Activated naive CD8-positive, alpha-beta T cell (primary cell): Measurements from ENCODE around the gene RBAK.
"Not testable (repeated sequence)": the region's sequence is repeated elsewhere in the genome, so short reads cannot be mapped to it uniquely, and the experiment has no call there.

Source experiments
- H3K27ac Mint-ChIP-seq: one replicate; pipeline ENCODE4 v1.8.0; 2021; ENCODE audit warnings: mixed read lengths
- H3K27me3 Mint-ChIP-seq: one replicate; pipeline ENCODE4 v1.8.0; 2021; ENCODE audit warnings: mixed read lengths
- H3K36me3 Mint-ChIP-seq: one replicate; pipeline ENCODE4 v1.8.0; 2021; ENCODE audit warnings: mixed read lengths
- H3K4me1 Mint-ChIP-seq: one replicate; pipeline ENCODE4 v1.8.0; 2021; ENCODE audit warnings: low read depth, mixed read lengths
- H3K4me3 Mint-ChIP-seq: one replicate; pipeline ENCODE4 v1.8.0; 2021; ENCODE audit warnings: mild to moderate bottlenecking, mixed read lengths
- H3K9me3 Mint-ChIP-seq: one replicate; pipeline ENCODE4 v1.8.0; 2021; ENCODE audit warnings: low read depth, mixed read lengths

RBAK gene

DNA sequence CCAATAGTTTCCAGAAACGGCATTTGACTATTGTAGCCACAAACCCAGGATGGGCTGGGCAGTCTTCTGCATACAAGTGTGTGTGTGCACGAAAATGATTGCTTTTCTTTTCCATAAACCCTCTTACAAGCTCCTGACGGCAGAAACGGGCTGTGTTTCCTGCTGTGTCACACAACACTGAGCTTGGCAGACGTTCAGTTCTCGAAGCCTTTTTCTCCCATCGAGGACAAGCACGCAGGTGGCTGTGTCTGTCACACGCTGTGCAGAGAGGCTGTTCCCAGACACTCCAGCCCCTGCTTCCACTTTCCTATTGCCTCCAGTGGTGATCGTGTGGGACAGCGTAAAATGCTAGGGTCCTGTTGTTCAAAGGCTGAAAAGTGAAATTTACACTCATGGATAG, 32.1 kb downstream of the RBAK start:
- Mint-ChIP-seq H3K4me3 (no peak overlapping the region), H3K9me3 (no peaks in the 10 kb centered on the region), H3K4me1 (peaks cover 7% of the 10 kb centered on the region), H3K27ac (no peak overlapping the region), H3K36me3 (no peaks in the 10 kb centered on the region), H3K27me3 (peaks cover 4% of the 10 kb centered on the region)

- no peak overlapping the region for H3K4me3 Mint-ChIP-seq
- peaks cover 2% of the 10 kb centered on the region for H3K27me3 Mint-ChIP-seq
- H3K36me3 Mint-ChIP-seq = no peaks in the 10 kb centered on the region
- no peak overlapping the region for H3K27ac Mint-ChIP-seq
- no peaks in the 10 kb centered on the region for H3K9me3 Mint-ChIP-seq
- H3K4me1 Mint-ChIP-seq = peaks cover 6% of the 10 kb centered on the region
Observed at GRCh38 chr7:5082806-5083205, 37.1 kb downstream of the RBAK start.

GRCh38 chr7:5083311-5083711, 37.7 kb downstream of the RBAK start:
- H3K27me3 Mint-ChIP-seq = peaks cover 2% of the 10 kb centered on the region
- peaks cover 4% of the 10 kb centered on the region for H3K4me1 Mint-ChIP-seq
- no peak overlapping the region for H3K4me3 Mint-ChIP-seq
- H3K27ac Mint-ChIP-seq = no peak overlapping the region
- no peaks in the 10 kb centered on the region for H3K36me3 Mint-ChIP-seq
- H3K9me3 Mint-ChIP-seq = no peaks in the 10 kb centered on the region

GRCh38 chr7:5086256-5086655, 40.6 kb downstream of the RBAK start:
- Mint-ChIP-seq H3K27me3 (no peaks in the 10 kb centered on the region), H3K27ac (no peak overlapping the region)

GRCh38 chr7:5088228-5088833, 42.7 kb downstream of the RBAK start:
- not testable (repeated sequence) for H3K4me3 Mint-ChIP-seq, H3K27ac Mint-ChIP-seq, H3K9me3 Mint-ChIP-seq, H3K36me3 Mint-ChIP-seq, H3K4me1 Mint-ChIP-seq, H3K27me3 Mint-ChIP-seq

More at GRCh38 chr7:5086256-5086655, 40.6 kb downstream of the RBAK start:
- Mint-ChIP-seq H3K4me1 (peaks cover 1% of the 10 kb centered on the region), H3K9me3 (no peaks in the 10 kb centered on the region), H3K36me3 (no peaks in the 10 kb centered on the region), H3K4me3 (no peak overlapping the region)

DNA sequence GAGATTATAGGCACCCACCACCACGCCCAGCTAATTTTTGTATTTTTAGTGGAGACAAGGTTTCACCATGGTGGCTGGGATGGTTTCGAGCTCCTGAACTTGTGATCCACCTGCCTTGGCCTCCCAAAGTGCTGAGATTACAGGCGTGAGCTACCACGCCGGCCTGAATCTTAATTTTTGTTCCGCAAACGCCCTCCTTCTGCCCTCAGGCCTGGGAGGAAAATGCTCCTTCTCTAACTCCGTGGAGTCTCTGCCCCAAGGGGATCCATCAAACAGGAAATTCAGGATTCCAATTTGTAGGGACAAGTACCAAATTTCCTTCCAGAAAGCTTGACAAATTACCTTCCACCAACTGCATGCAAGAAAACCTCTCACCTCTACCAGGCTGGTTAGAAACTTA, 43.2 kb downstream of the RBAK start:
- Mint-ChIP-seq H3K4me3 (no peak overlapping the region), H3K9me3 (peaks cover 3% of the 10 kb centered on the region), H3K36me3 (no peaks in the 10 kb centered on the region), H3K4me1 (peaks cover 1% of the 10 kb centered on the region), H3K27ac (no peak overlapping the region), H3K27me3 (no peaks in the 10 kb centered on the region)

DNA sequence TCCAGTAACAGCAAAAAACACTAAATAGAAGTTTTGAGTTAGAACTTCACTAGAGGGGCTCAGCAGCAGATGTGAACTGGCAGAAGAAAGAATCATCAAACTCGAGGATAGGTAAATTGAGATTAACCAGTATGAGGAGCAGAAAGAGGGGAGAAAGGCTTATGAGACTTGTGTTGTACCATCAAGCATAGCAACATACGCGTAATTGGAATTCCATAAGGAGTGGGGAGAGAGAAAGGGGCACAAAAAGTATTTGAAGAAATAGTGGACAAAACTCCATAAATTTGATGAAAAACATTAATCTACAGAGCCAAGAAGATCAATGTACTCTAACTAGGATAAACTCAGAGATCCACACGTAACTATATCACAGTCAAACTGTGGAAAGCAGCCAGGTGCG, 48.3 kb downstream of the RBAK start:
- Mint-ChIP-seq H3K4me1 (no peaks in the 10 kb centered on the region), H3K36me3 (no peaks in the 10 kb centered on the region), H3K9me3 (peaks cover 4% of the 10 kb centered on the region), H3K27ac (no peak overlapping the region), H3K27me3 (no peaks in the 10 kb centered on the region), H3K4me3 (no peak overlapping the region)

DNA sequence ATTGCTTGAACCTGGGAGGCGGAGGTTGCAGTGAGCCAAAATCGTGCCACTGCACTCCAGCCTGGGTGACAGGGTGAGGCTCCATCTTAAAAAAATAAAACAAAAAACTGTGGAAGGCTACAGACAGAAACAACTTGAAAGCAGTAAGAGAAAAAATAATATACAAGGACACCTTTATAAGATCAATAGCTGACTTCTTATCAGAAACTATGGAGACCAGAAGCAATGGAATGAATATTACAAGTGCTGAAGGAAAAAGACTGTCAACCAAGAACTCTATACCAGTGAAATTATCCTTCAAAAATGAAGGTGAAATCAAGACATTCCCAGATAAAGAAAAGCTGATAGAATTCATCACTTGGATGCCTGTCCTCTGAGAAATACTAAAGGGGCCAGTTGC, 49.0 kb downstream of the RBAK start:
- Mint-ChIP-seq H3K9me3 (peaks cover 4% of the 10 kb centered on the region), H3K4me1 (no peaks in the 10 kb centered on the region), H3K4me3 (no peak overlapping the region), H3K27ac (no peak overlapping the region), H3K27me3 (no peaks in the 10 kb centered on the region), H3K36me3 (no peaks in the 10 kb centered on the region)

DNA sequence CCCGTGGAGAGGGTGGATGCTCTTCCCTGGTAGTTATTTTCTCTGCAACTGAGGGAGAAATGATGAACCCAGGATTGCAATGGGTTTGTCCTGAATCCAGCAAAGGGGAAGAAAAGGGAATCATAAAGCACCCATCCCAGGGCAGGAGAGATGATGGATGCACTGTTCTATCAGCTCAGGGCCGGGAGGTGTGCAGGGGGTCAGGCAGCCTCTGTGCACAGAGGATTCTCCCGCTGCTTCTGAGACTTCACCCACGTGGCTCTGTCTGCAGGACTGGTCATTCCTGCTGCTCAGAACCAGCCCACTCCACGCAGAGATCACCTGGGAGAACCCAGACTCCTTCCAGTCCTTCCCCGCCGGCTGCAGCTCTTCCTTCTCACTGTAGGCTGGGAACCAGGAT, 70.7 kb downstream of the RBAK start:
- no peak overlapping the region for H3K4me3 Mint-ChIP-seq
- peaks cover 3% of the 10 kb centered on the region for H3K36me3 Mint-ChIP-seq
- H3K4me1 Mint-ChIP-seq = no peaks in the 10 kb centered on the region
- no peak overlapping the region for H3K27ac Mint-ChIP-seq
- peaks cover 3% of the 10 kb centered on the region for H3K27me3 Mint-ChIP-seq
- no peaks in the 10 kb centered on the region for H3K9me3 Mint-ChIP-seq

GRCh38 chr7:5117095-5117970, 71.7 kb downstream of the RBAK start:
- Mint-ChIP-seq H3K36me3 (peaks cover 3% of the 10 kb centered on the region), H3K27ac (no peak overlapping the region), H3K4me3 (no peak overlapping the region), H3K4me1 (no peaks in the 10 kb centered on the region), H3K27me3 (peaks cover 3% of the 10 kb centered on the region), H3K9me3 (no peaks in the 10 kb centered on the region)
